Renal cortex interstitium (tissue), 11 donors: ENCODE data around the gene C12orf60. TPM values are rescaled to one million over a fixed set of nuclear protein-coding genes. Genes with fewer than 3 reads are reported as not detected.

Experiments
- DNase-seq, 11 donors: peaks; one replicate each; pipeline ENCODE4 v3.0.0-alpha.2; 2013; ENCODE audit warnings: low read depth in 9 of 11, low spot score in 4 of 11; ENCODE audit errors: extremely low read depth in 1 of 11
- polyA plus RNA-seq, 3 donors: library from polyadenylated mRNA; unstranded; fragments of 120-200 nt; gene quantifications; one replicate each; pipeline ENCODE4 v1.2.1, GENCODE V29; 2013; ENCODE audit not compliant: insufficient read length in 3 of 3

C12orf60 gene
- polyA plus RNA-seq, 3 donors, result 4.4 to 5.3 (median 4.8) TPM

DNA sequence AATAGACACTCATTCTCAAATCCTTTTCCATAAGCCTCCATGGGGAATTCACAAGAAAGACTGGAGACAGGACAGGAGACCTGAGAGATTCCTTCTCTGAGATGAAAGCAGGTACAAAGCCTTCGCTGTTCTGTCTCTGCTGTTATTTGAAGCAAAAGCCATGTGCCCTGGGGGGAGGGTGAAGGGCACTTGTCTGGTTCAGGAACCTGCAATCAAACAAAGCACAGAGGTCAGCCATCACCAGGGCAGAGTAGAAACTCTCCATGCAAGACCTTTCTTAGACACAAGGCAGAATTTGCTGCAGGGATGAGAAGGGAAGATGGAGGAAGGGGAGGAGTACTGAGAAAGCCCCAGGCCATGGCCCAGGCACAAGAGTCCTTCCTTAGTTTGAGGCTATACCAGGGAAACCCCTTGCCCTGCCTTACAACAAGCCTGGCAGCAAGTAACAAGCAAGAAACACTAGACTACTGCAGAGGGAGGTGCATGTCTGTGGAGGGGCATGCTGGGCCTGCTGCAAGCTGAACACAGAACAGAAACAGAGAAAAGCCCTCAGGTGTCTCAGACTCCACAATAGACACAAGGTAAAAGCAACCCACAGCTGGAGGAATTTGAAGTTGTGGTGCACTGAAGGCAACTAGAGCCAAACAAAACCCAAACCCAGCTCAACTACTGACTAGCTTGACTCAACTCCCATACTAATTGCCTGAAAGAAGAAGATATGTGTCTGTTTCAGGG is 47.6 kb downstream of the C12orf60 start:
- DNase-seq, result no peak

DNA sequence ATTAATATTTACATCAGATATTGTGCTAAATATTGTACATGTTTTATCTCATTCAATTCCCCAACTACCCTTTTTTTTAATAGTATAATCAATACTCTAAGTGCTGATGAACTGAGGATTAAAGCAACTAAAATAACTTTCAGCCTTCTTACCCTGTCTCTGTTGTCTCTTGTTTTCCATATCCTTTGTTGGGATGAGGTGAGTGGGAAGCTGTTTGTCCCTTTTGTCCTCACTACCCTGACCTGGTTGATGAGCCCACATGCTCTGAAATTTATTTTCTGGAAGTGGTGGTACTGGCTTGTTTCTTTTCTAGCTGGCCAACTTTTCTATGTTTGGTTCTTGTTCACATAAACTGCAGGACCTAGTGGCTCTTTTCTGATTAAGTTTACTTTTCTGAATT is 49.4 kb downstream of the C12orf60 start:
- DNase-seq, result no peak

DNA sequence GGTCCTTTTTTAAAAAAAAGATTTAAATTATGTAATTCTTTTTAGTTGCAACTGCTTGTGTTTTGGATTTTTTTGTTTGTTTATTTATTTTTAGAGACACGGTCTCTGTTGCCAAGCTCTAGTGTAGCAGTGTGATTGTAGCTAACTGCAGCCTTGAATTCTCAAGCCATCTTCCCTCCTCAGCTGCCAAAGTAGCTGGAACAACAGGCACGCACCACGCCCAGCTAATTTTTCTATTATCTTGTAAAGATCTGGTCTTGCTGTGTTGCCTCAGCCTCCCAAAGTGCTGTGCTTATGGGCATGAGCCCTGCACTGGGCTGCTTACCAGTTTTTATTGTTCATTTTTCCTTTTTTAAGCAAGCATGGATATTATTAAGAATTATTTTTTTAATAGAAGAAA is 50.5 kb downstream of the C12orf60 start:
- no peak for DNase-seq

DNA sequence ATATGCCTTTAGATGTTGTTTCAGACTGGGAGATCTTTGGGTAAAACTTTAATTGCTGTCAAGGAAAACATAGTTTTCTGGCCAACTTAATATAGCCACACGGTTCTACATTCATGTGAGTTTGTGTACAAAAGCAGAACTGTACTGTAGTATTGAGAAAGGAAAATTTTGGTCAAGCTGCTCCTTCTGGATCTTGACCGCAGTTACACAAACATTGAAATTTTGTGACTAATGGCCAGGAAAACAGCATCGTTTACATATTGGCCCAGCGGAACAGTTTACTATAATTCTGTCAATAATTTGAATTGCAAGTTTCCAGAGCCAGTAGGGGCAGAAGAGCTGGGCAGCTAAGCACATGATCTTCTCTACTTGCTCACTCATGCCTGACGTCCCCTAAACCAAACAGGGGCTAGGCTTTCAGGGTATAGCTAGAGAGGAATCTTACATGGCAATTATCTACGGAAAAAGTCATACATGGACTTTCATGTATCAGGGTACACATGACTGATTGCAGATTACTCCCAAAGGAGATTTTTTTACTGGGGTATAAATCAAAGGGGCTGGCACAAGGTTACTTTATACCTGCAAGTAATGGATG is 51.2 kb downstream of the C12orf60 start:
- DNase-seq, result peak in 4 of 11 donors; percentile 15 to 34 (median 29)

DNA sequence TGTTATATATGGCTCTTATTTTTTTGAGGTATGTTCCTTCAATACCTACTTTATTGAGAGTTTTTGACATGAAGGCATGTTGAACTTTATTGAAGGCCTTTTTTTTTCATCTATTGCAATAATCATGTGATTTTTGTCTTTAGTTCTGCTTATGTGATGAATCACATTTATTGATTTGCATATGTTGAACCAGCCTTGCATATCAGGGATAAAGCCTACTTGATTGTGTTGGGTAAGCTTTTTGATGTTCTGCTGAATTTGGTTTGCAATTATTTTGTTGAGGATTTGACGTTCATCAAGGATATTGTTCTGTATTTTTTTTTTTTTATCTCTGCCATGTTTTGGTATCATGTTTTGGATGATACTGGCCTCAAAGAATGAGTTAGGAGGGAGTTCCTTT is 55.0 kb downstream of the C12orf60 start:
- DNase-seq, result no peak

DNA sequence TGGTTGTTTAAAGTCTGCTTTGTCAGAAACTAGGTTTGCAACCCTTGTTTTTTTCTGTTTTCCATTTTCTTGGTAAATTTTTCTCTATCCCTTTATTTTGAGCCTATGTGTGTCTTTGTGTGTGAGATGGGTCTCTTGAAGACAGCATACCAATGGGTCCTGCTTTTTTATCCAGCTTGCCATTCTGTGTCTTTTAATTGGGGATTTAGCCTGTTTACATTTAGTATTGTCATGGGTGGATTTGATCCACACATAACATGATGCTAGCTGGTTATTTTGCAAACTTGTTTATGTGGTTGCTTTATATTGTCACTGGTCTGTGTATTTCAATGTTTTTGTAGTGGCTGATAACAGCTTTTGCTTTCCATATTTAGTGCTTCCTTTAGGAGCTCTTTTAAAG is 57.0 kb downstream of the C12orf60 start:
- no peak for DNase-seq

DNA sequence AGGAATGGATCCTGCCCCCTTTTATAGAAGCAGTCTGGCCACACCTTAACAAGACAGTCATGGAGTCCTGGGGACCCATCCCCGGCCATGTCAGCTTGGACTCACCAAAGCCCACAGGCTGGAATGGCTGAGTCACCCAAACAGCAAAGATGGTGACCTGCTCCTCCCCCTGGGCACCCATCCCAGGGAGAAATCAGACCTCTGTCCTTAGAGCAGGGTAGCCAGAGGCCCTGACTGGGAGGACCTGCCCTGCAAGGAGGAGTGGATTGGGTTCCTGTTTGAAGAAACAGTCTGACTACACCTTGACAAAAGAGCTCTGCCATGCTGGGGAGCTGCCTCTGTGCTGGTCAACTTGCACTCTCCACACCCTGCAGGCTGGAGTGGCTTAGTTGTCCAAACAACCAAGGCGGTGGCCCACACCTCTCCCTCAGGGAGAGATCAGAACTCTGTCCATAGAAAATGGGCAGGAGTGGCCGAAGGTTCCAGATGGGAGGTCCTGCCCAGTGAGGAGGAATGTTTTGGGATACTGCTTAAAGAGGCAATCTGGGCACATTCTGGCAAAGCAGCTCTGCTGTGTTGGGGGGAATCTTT is 65.5 kb downstream of the C12orf60 start:
- DNase-seq, result no peak

DNA sequence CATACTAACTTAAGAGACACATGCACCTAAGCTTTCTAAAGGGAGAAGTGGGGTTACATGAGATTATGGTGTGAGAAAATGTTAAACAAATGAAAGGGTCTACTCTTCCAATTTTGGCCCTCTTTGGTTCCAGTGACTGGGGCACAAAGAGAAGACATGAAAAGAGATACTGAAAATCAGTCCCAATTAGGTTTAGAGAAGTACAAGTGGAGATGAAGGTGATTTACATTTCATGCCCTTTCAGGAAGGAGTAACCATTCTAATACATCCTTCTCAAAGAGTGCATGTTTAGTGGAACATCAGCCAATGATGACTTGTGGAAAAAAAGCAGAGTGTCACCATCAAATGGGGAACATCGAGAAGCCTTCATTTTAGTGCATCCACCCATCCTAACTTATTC is 67.8 kb downstream of the C12orf60 start:
- DNase-seq, result no peak

DNA sequence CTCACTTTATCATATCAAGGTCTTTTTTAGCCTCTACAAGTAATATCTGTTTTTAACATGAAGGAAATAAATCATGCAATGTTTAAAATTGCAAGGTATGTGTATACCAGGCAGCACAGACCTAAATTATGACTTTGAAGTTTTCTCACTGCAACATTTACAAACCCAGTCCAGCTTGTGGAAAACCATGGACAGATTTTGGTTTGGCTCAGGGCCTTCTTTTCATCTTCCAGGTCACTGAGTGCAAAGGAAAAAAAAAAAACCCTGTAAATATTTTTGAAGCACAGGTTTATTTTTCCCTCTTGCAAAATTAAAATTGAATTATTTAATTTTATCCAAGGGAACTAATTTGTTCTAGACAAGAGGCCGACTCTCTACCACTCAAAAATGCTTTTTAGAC is 68.4 kb downstream of the C12orf60 start:
- DNase-seq, result no peak

DNA sequence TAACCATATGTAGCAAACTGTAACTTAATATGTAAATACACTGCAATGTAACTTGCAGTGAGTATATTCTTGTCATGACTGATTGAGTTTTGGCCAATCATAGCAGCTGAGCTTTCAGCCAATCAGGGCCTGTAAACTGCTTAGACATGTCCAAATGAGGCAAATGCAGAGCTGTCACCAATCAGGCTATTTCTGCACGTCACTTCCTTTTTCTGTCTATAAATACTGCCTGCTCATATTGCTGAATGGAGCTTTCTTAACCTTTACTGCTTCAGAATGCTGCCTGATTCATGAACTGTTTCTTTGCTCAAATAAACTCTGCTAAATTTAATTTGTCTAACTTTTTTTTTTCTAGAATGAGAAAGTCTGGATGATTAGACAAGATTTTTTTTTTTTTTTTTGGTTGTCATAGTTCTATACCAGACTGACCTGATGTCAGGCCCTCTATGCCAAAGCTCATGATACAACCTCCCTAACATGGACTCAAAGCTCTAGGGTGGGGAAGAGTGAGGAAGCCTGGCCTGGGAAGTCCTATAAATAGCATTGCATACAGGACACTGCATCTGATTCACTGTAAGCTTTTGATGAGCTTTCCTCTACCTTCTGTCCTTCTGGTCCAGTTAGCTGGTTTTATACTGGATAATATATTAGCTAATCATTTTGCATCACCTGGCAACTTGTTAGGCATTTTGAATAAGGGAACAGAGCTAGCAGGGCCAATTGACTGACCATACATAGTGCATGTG is 70.1 kb downstream of the C12orf60 start:
- no peak for DNase-seq

Other genes starting within 250 kb of the C12orf60 start
- 10 to 100 TPM; 40.7 to 50.1 (median 46.6) TPM for gene PLBD1, start 235.8 kb upstream of the C12orf60 start, polyA plus RNA-seq
- under 1 TPM; 0.47 to 0.86 (median 0.51) TPM for gene GUCY2C, start 107.1 kb upstream of the C12orf60 start, polyA plus RNA-seq
- gene WBP11, start 192 bp upstream of the C12orf60 start, polyA plus RNA-seq, result 100 to 1,000 TPM in 2 of 3 donors, 10 to 100 TPM in 1; 96.1 to 135 (median 114) TPM
- 1 to 10 TPM; 2.2 to 2.7 (median 2.3) TPM for gene SMCO3, start 10.5 kb downstream of the C12orf60 start, polyA plus RNA-seq
- gene ART4, start 39.9 kb downstream of the C12orf60 start, polyA plus RNA-seq, result under 1 TPM; 0.21 to 0.34 (median 0.22) TPM
- 10 to 100 TPM; 40.5 to 56.9 (median 42.6) TPM for gene MGP, start 82.2 kb downstream of the C12orf60 start, polyA plus RNA-seq
- 10 to 100 TPM; 25.0 to 33.9 (median 26.3) TPM for gene ERP27, start 134.9 kb downstream of the C12orf60 start, polyA plus RNA-seq
- gene ARHGDIB, start 157.9 kb downstream of the C12orf60 start, polyA plus RNA-seq, result 10 to 100 TPM; 51.0 to 60.0 (median 53.3) TPM
- not detected for gene PDE6H, start 169.4 kb downstream of the C12orf60 start, polyA plus RNA-seq